ENCODE measurements around the gene ATG7. TPM values are rescaled to one million over a fixed set of nuclear protein-coding genes. Genes with fewer than 3 reads are reported as not detected.
"Not testable (repeated sequence)": the region's sequence is repeated elsewhere in the genome, so short reads cannot be mapped to it uniquely, and the experiment has no call there.

The ATG7 gene
- polyA plus RNA-seq, 1 donor = 16.6 TPM

GRCh38 chr3:11393401-11393800 is 121.2 kb downstream of the ATG7 start:
- Histone ChIP-seq H3K27me3 (ENCODE audit: control insufficient read depth, insufficient read depth, low read length) (no peaks in the 10 kb centered on the region), H3K27ac (ENCODE audit: low read length) (no peak overlapping the region), H3K4me1 (ENCODE audit: control insufficient read depth, insufficient read depth, low read length) (peaks cover 23% of the 10 kb centered on the region), H3K9me3 (ENCODE audit: control insufficient read depth, low read depth, low read length) (no peaks in the 10 kb centered on the region), H3K36me3 (ENCODE audit: control insufficient read depth, insufficient read depth, low read length) (no peaks in the 10 kb centered on the region), H3K4me3 (ENCODE audit: low read length) (no peak overlapping the region)
- WGBS (ENCODE audit: insufficient coverage, low lambda C conversion rate) = no CpG with 5 or more reads among the region's 3 CpGs
- no peak for DNase-seq

GRCh38 chr3:11394392-11394791 is 122.2 kb downstream of the ATG7 start:
- 37% methylated on average over 2 of the region's 4 CpGs for WGBS (ENCODE audit: insufficient coverage, low lambda C conversion rate)
- peak in 1 of 2 donors; percentile 67 for DNase-seq
- H3K36me3 ChIP-seq (ENCODE audit: control insufficient read depth, insufficient read depth, low read length) = no peaks in the 10 kb centered on the region
- H3K27ac ChIP-seq (ENCODE audit: low read length) = no peak overlapping the region
- H3K4me3 ChIP-seq (ENCODE audit: low read length) = no peak overlapping the region
- H3K27me3 ChIP-seq (ENCODE audit: control insufficient read depth, insufficient read depth, low read length) = no peaks in the 10 kb centered on the region
- H3K9me3 ChIP-seq (ENCODE audit: control insufficient read depth, low read depth, low read length) = no peaks in the 10 kb centered on the region
- peaks cover 23% of the 10 kb centered on the region for H3K4me1 ChIP-seq (ENCODE audit: control insufficient read depth, insufficient read depth, low read length)

- Histone ChIP-seq H3K4me1 (ENCODE audit: control insufficient read depth, insufficient read depth, low read length) (peaks cover 4% of the 10 kb centered on the region), H3K27ac (ENCODE audit: low read length) (no peak overlapping the region), H3K9me3 (ENCODE audit: control insufficient read depth, low read depth, low read length) (no peaks in the 10 kb centered on the region), H3K27me3 (ENCODE audit: control insufficient read depth, insufficient read depth, low read length) (no peaks in the 10 kb centered on the region), H3K4me3 (ENCODE audit: low read length) (no peak overlapping the region), H3K36me3 (ENCODE audit: control insufficient read depth, insufficient read depth, low read length) (no peaks in the 10 kb centered on the region)
- WGBS (ENCODE audit: insufficient coverage, low lambda C conversion rate) = 75% methylated on average over 2 of the region's 4 CpGs
- no peak for DNase-seq
These were observed 128.0 kb downstream of the ATG7 start for GRCh38 chr3:11400213-11400612.

GRCh38 chr3:11401434-11401833 is 129.2 kb downstream of the ATG7 start:
- H3K4me1 ChIP-seq (ENCODE audit: control insufficient read depth, insufficient read depth, low read length) = peaks cover 4% of the 10 kb centered on the region
- WGBS (ENCODE audit: insufficient coverage, low lambda C conversion rate) = no CpG with 5 or more reads among the region's 1 CpG
- H3K27ac ChIP-seq (ENCODE audit: low read length) = peak overlapping the region; percentile 59

GRCh38 chr3:11405323-11405722 is 133.1 kb downstream of the ATG7 start:
- H3K4me1 ChIP-seq (ENCODE audit: control insufficient read depth, insufficient read depth, low read length) = peaks cover 4% of the 10 kb centered on the region
- H3K9me3 ChIP-seq (ENCODE audit: control insufficient read depth, low read depth, low read length) = no peaks in the 10 kb centered on the region
- H3K27me3 ChIP-seq (ENCODE audit: control insufficient read depth, insufficient read depth, low read length) = no peaks in the 10 kb centered on the region
- no peak overlapping the region for H3K27ac ChIP-seq (ENCODE audit: low read length)
- no peak for DNase-seq
- 100% methylated on average over 1 of the region's 2 CpGs for WGBS (ENCODE audit: insufficient coverage, low lambda C conversion rate)
- H3K36me3 ChIP-seq (ENCODE audit: control insufficient read depth, insufficient read depth, low read length) = no peaks in the 10 kb centered on the region
- no peak overlapping the region for H3K4me3 ChIP-seq (ENCODE audit: low read length)

More at GRCh38 chr3:11401434-11401833, 129.2 kb downstream of the ATG7 start:
- peak in 1 of 2 donors; percentile 60 for DNase-seq
- Histone ChIP-seq H3K27me3 (ENCODE audit: control insufficient read depth, insufficient read depth, low read length) (no peaks in the 10 kb centered on the region), H3K36me3 (ENCODE audit: control insufficient read depth, insufficient read depth, low read length) (no peaks in the 10 kb centered on the region), H3K4me3 (ENCODE audit: low read length) (no peak overlapping the region), H3K9me3 (ENCODE audit: control insufficient read depth, low read depth, low read length) (no peaks in the 10 kb centered on the region)

- Histone ChIP-seq H3K27me3 (ENCODE audit: control insufficient read depth, insufficient read depth, low read length) (no peaks in the 10 kb centered on the region), H3K9me3 (ENCODE audit: control insufficient read depth, low read depth, low read length) (no peaks in the 10 kb centered on the region), H3K4me1 (ENCODE audit: control insufficient read depth, insufficient read depth, low read length) (no peaks in the 10 kb centered on the region), H3K27ac (ENCODE audit: low read length) (no peak overlapping the region), H3K4me3 (ENCODE audit: low read length) (no peak overlapping the region), H3K36me3 (ENCODE audit: control insufficient read depth, insufficient read depth, low read length) (no peaks in the 10 kb centered on the region)
- no peak for DNase-seq
- no CpG with 5 or more reads among the region's 1 CpG for WGBS (ENCODE audit: insufficient coverage, low lambda C conversion rate)
These were observed 135.4 kb downstream of the ATG7 start for GRCh38 chr3:11407644-11408043.

GRCh38 chr3:11408324-11408859 is 136.2 kb downstream of the ATG7 start:
- not testable (repeated sequence) for H3K36me3 ChIP-seq (ENCODE audit: control insufficient read depth, insufficient read depth, low read length); H3K9me3 ChIP-seq (ENCODE audit: control insufficient read depth, low read depth, low read length); H3K4me1 ChIP-seq (ENCODE audit: control insufficient read depth, insufficient read depth, low read length); DNase-seq; H3K4me3 ChIP-seq (ENCODE audit: low read length); H3K27ac ChIP-seq (ENCODE audit: low read length); H3K27me3 ChIP-seq (ENCODE audit: control insufficient read depth, insufficient read depth, low read length)
- WGBS (ENCODE audit: insufficient coverage, low lambda C conversion rate) = 100% methylated on average over 3 of the region's 4 CpGs

GRCh38 chr3:11410564-11410963 is 138.4 kb downstream of the ATG7 start:
- peaks cover 6% of the 10 kb centered on the region for H3K9me3 ChIP-seq (ENCODE audit: control insufficient read depth, low read depth, low read length)
- no peak overlapping the region for H3K4me3 ChIP-seq (ENCODE audit: low read length)
- no peaks in the 10 kb centered on the region for H3K4me1 ChIP-seq (ENCODE audit: control insufficient read depth, insufficient read depth, low read length)
- H3K27me3 ChIP-seq (ENCODE audit: control insufficient read depth, insufficient read depth, low read length) = no peaks in the 10 kb centered on the region
- no peaks in the 10 kb centered on the region for H3K36me3 ChIP-seq (ENCODE audit: control insufficient read depth, insufficient read depth, low read length)
- H3K27ac ChIP-seq (ENCODE audit: low read length) = no peak overlapping the region
- no peak for DNase-seq

- H3K9me3 ChIP-seq (ENCODE audit: control insufficient read depth, low read depth, low read length) = peaks cover 6% of the 10 kb centered on the region
- H3K27ac ChIP-seq (ENCODE audit: low read length) = no peak overlapping the region
- no peak for DNase-seq
- no peaks in the 10 kb centered on the region for H3K36me3 ChIP-seq (ENCODE audit: control insufficient read depth, insufficient read depth, low read length)
- no peak overlapping the region for H3K4me3 ChIP-seq (ENCODE audit: low read length)
- H3K27me3 ChIP-seq (ENCODE audit: control insufficient read depth, insufficient read depth, low read length) = no peaks in the 10 kb centered on the region
- no peaks in the 10 kb centered on the region for H3K4me1 ChIP-seq (ENCODE audit: control insufficient read depth, insufficient read depth, low read length)
These were observed 139.8 kb downstream of the ATG7 start for GRCh38 chr3:11411956-11412355.

- Histone ChIP-seq H3K36me3 (ENCODE audit: control insufficient read depth, insufficient read depth, low read length) (no peaks in the 10 kb centered on the region), H3K4me3 (ENCODE audit: low read length) (no peak overlapping the region), H3K27me3 (ENCODE audit: control insufficient read depth, insufficient read depth, low read length) (no peaks in the 10 kb centered on the region), H3K27ac (ENCODE audit: low read length) (no peak overlapping the region), H3K4me1 (ENCODE audit: control insufficient read depth, insufficient read depth, low read length) (no peaks in the 10 kb centered on the region), H3K9me3 (ENCODE audit: control insufficient read depth, low read depth, low read length) (peaks cover 6% of the 10 kb centered on the region)
- WGBS (ENCODE audit: insufficient coverage, low lambda C conversion rate) = 89% methylated on average over 3 of the region's 4 CpGs
- DNase-seq = no peak
These were observed 140.9 kb downstream of the ATG7 start for GRCh38 chr3:11413071-11413470.

GRCh38 chr3:11415099-11415498 is 142.9 kb downstream of the ATG7 start:
- Histone ChIP-seq H3K4me1 (ENCODE audit: control insufficient read depth, insufficient read depth, low read length) (no peaks in the 10 kb centered on the region), H3K4me3 (ENCODE audit: low read length) (no peak overlapping the region), H3K36me3 (ENCODE audit: control insufficient read depth, insufficient read depth, low read length) (no peaks in the 10 kb centered on the region), H3K9me3 (ENCODE audit: control insufficient read depth, low read depth, low read length) (peaks cover 6% of the 10 kb centered on the region), H3K27ac (ENCODE audit: low read length) (no peak overlapping the region), H3K27me3 (ENCODE audit: control insufficient read depth, insufficient read depth, low read length) (no peaks in the 10 kb centered on the region)
- no peak for DNase-seq
- WGBS (ENCODE audit: insufficient coverage, low lambda C conversion rate) = 100% methylated on average over 1 of the region's 1 CpG

Data from large intestine (tissue), 3 donors.